Activated CD8-positive, alpha-beta T cell treated with anti-CD3 and anti-CD28 coated beads for 36 hours (primary cell): ENCODE measurements around the gene AP5S1. TPM values are rescaled to one million over a fixed set of nuclear protein-coding genes. Genes with fewer than 3 reads are reported as not detected.
"Not testable (repeated sequence)": the region's sequence is repeated elsewhere in the genome, so short reads cannot be mapped to it uniquely, and the experiment has no call there.

Experiments used
- ATAC-seq: fragments of 200-7000 bp; cut with Tn5 transposase; one replicate; pipeline ENCODE4 v1.10.0; 2021; ENCODE audit warnings: mild to moderate bottlenecking, moderate library complexity
- CTCF ChIA-PET: fragments of 350-600 bp; sonication (Branson Sonifier 250); formaldehyde crosslinking; loops from one replicate; lab custom pipeline; 2021; ENCODE audit warnings: antibody characterized with exemption; lab: Charles Lee
- POLR2A ChIA-PET: fragments of 350-600 bp; sonication (Branson Sonifier 250); formaldehyde crosslinking; loops from one replicate; lab custom pipeline; 2021; ENCODE audit warnings: antibody characterized with exemption; lab: Charles Lee
- DNase-seq: peaks from one replicate; pipeline ENCODE4 v3.0.0-alpha.2; 2020
- H3K27ac Mint-ChIP-seq: one replicate; pipeline ENCODE4 v1.8.0; 2021; ENCODE audit warnings: mild to moderate bottlenecking, mixed read lengths
- H3K27me3 Mint-ChIP-seq: one replicate; pipeline ENCODE4 v1.8.0; 2021; ENCODE audit warnings: mixed read lengths
- H3K36me3 Mint-ChIP-seq: one replicate; pipeline ENCODE4 v1.8.0; 2021; ENCODE audit warnings: low read depth, mixed read lengths
- H3K4me1 Mint-ChIP-seq: one replicate; pipeline ENCODE4 v1.8.0; 2021; ENCODE audit warnings: low read depth, mixed read lengths
- H3K4me3 Mint-ChIP-seq: one replicate; pipeline ENCODE4 v1.8.0; 2021; ENCODE audit warnings: mild to moderate bottlenecking, moderate library complexity, mixed read lengths
- H3K9me3 Mint-ChIP-seq: one replicate; pipeline ENCODE4 v1.8.0; 2021; ENCODE audit warnings: mixed read lengths
- CTCF ChIP-seq: fragments of 200-600 bp; IDR thresholded peaks from one replicate; pipeline ENCODE4 v1.8.0; 2022; ENCODE audit warnings: antibody characterized with exemption, mild to moderate bottlenecking
- intact Hi-C: fragments of 100-400 bp; cut with micrococcal nuclease; formaldehyde crosslinking; loops from one replicate; pipeline ENCODE4 v1.10.0; 2022
- total RNA-seq, 2 experiments: library from RNA; stranded (reverse); gene quantifications; one replicate each; pipeline ENCODE4 v1.2.3, GENCODE V29; 2021

AP5S1 gene
- total RNA-seq, 2 experiments from 2014 or later, result 7.4 to 8.6 TPM

- DNase-seq (no peak), ATAC-seq (no peak)
- TF ChIP-seq CTCF, result no peak
- H3K27me3 Mint-ChIP-seq, result no peaks in the 10 kb centered on the region
- H3K36me3 Mint-ChIP-seq, result no peaks in the 10 kb centered on the region
- no peak overlapping the region for H3K4me3 Mint-ChIP-seq
- intact Hi-C loops, result no loop called here
- CTCF ChIA-PET, result interaction anchor here (1.1 kb wide), 1 partner anchor 35 kb away, joined by 3 read pairs; no protein-coding TSS in a partner anchor
- H3K4me1 Mint-ChIP-seq, result peaks cover 14% of the 10 kb centered on the region
- no peak overlapping the region for H3K27ac Mint-ChIP-seq
- POLR2A ChIA-PET, result interaction anchor here (1.0 kb wide), 1 partner anchor 17 kb away, joined by 3 read pairs; no protein-coding TSS in a partner anchor
- no peaks in the 10 kb centered on the region for H3K9me3 Mint-ChIP-seq
Observed at GRCh38 chr20:3823881-3824280, 3.5 kb downstream of the AP5S1 start.

- ChIA-PET POLR2A (interaction anchor here (0.9 kb wide), 1 partner anchor 30 kb away, joined by 4 read pairs; no protein-coding TSS in a partner anchor), CTCF (interaction anchor here (0.9 to 1.2 kb wide), 2 partner anchors 62 to 115 kb away, joined by 3 to 4 read pairs; no protein-coding TSS in a partner anchor)
- TF ChIP-seq CTCF, result no peak
- peaks cover 6% of the 10 kb centered on the region for H3K4me1 Mint-ChIP-seq
- peaks cover 4% of the 10 kb centered on the region for H3K36me3 Mint-ChIP-seq
- ATAC-seq (no peak), DNase-seq (no peak)
- no peak overlapping the region for H3K27ac Mint-ChIP-seq
- no peaks in the 10 kb centered on the region for H3K9me3 Mint-ChIP-seq
- intact Hi-C loops, result no loop called here
- H3K27me3 Mint-ChIP-seq, result no peaks in the 10 kb centered on the region
- H3K4me3 Mint-ChIP-seq, result no peak overlapping the region
Observed at GRCh38 chr20:3825526-3825925, 5.2 kb downstream of the AP5S1 start.

GRCh38 chr20:3826420-3826819, 6.1 kb downstream of the AP5S1 start:
- intact Hi-C loops, result no loop called here
- Mint-ChIP-seq H3K4me3 (no peak overlapping the region), H3K36me3 (peaks cover 5% of the 10 kb centered on the region), H3K27me3 (no peaks in the 10 kb centered on the region), H3K27ac (no peak overlapping the region), H3K4me1 (peaks cover 6% of the 10 kb centered on the region), H3K9me3 (no peaks in the 10 kb centered on the region)
- ATAC-seq (no peak), DNase-seq (no peak)
- ChIA-PET POLR2A (interaction anchor here (0.6 to 1.1 kb wide), 4 partner anchors 26 to 256 kb away, joined by 3 read pairs; partner anchors contain the start of gene CENPB), CTCF (interaction anchor here (0.9 to 1.4 kb wide), 3 partner anchors 39 to 116 kb away, joined by 3 to 4 read pairs (median 3); no protein-coding TSS in a partner anchor)
- no peak for TF ChIP-seq CTCF

- H3K36me3 Mint-ChIP-seq, result peaks cover 5% of the 10 kb centered on the region
- no peaks in the 10 kb centered on the region for H3K9me3 Mint-ChIP-seq
- no peak for ATAC-seq
- ChIA-PET CTCF (no interaction called here), POLR2A (no interaction called here)
- H3K4me1 Mint-ChIP-seq, result no peaks in the 10 kb centered on the region
- DNase-seq, result no peak
- no peak overlapping the region for H3K4me3 Mint-ChIP-seq
- H3K27ac Mint-ChIP-seq, result no peak overlapping the region
- no peak for TF ChIP-seq CTCF
- H3K27me3 Mint-ChIP-seq, result no peaks in the 10 kb centered on the region
- intact Hi-C loops, result no loop called here
Observed at GRCh38 chr20:3828798-3829197, 8.5 kb downstream of the AP5S1 start.

- H3K9me3 Mint-ChIP-seq, H3K27ac Mint-ChIP-seq, H3K4me1 Mint-ChIP-seq, H3K27me3 Mint-ChIP-seq, DNase-seq, ATAC-seq, H3K4me3 Mint-ChIP-seq, intact Hi-C loops, H3K36me3 Mint-ChIP-seq, CTCF ChIA-PET: not testable (repeated sequence)
- POLR2A ChIA-PET, result interaction anchor here (0.5 to 1.3 kb wide), 2 partner anchors 8 to 43 kb away, joined by 3 read pairs; no protein-coding TSS in a partner anchor
Observed at GRCh38 chr20:3829891-3830290, 9.5 kb downstream of the AP5S1 start.
